ENCODE measurements around the gene SPART. TPM values are rescaled to one million over a fixed set of nuclear protein-coding genes. Genes with fewer than 3 reads are reported as not detected.

The SPART gene
- total and polyA plus RNA-seq, 2 of the 8 experiments (the other 6 are each of a cell fraction or from before 2014, with no cell fraction given): 27.2 to 74.1 TPM

DNA sequence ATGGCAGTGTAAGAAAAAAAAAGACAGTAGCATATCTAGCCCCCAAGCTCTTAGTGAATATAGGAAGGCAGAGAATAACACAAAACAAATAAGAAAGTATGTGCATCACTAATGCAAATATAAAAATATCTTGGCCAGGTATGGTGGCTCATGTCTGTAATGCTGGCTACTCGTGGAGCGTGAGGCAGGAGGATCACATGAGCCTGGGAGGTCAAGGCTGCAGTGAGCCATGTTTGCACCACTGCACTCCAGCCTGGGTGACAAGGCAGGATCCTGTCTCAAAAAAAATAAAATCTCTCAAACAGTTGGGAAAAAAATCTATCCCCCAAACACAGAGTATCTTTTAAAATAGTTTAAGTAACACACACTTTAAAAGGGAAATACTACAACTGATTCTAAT, 17.4 kb downstream of the SPART start:
- CTCF ChIA-PET (ENCODE audit: partially characterized antibody): interaction anchor here (1.2 to 1.5 kb wide), 3 partner anchors 9 to 67 kb away, joined by 3 to 5 read pairs (median 3); no protein-coding TSS in a partner anchor
- no peak overlapping the region for H3K4me3 ChIP-seq (ENCODE audit: extremely low read depth in 1 of 4, insufficient read depth in 2 of 4, low read depth in 3 of 4, low read length in 4 of 4)
- no peak for TF ChIP-seq GTF2F1 (IDR thresholded peaks at IDR 0.05; ENCODE audit: borderline replicate concordance, low read depth, low read length)
- TF ChIP-seq GABPA (IDR thresholded peaks at IDR 0.05; ENCODE audit: borderline replicate concordance, insufficient read depth, low read length): no peak

More for the DNA sequence above, 17.4 kb downstream of the SPART start:
- Histone ChIP-seq H3K9me3 (ENCODE audit: insufficient read depth in 2 of 2, low read depth in 1 of 2, low read length in 1 of 2) (no peaks in the 10 kb centered on the region), H2BK15ac (ENCODE audit: low read length) (no peak overlapping the region), H3K27me3 (replicated peaks in 1 of 4; ENCODE audit: control insufficient read depth in 3 of 4, extremely low read depth in 1 of 4, insufficient read depth in 3 of 4, low read length in 3 of 4) (no peaks in the 10 kb centered on the region), H2BK120ac (replicated peaks; ENCODE audit: low read depth, low read length) (no peak overlapping the region), H3K9ac (replicated peaks in 1 of 4; ENCODE audit: extremely low read depth in 1 of 4, low read depth in 3 of 4, low read length in 3 of 4) (no peak overlapping the region), H4K5ac (ENCODE audit: insufficient read length, low read depth, low read length) (no peak overlapping the region), H3K18ac (ENCODE audit: extremely low read depth, low read length) (no peak overlapping the region), H2BK5ac (ENCODE audit: low read depth, low read length) (no peak overlapping the region), H3K4me2 (ENCODE audit: insufficient read depth in 1 of 2, low read depth in 2 of 2, low read length in 2 of 2) (no peak overlapping the region), H3K23ac (ENCODE audit: insufficient read length) (no peak overlapping the region), H4K8ac (ENCODE audit: extremely low read depth, insufficient read depth, low read length) (no peak overlapping the region), H3K56ac (replicated peaks; ENCODE audit: insufficient read length, low read depth, low read length) (no peak overlapping the region), H3K14ac (ENCODE audit: insufficient read length) (no peak overlapping the region), H3K4ac (replicated peaks; ENCODE audit: insufficient read length, low read depth, low read length) (no peak overlapping the region), H4K20me1 (replicated peaks in 1 of 2; ENCODE audit: control insufficient read depth in 1 of 2, insufficient read depth in 2 of 2, low read length in 2 of 2) (no peaks in the 10 kb centered on the region), H4K91ac (replicated peaks; ENCODE audit: insufficient read length, low read length) (no peak overlapping the region), H3K23me2 (ENCODE audit: low read depth, low read length) (no peaks in the 10 kb centered on the region), H2BK12ac (ENCODE audit: low read depth, low read length) (no peak overlapping the region), H3K79me2 (ENCODE audit: control insufficient read depth in 1 of 2, insufficient read depth in 2 of 2, low read length in 2 of 2) (peaks cover 0 to 24% of the 10 kb centered on the region in 2 experiments; a peak in 3 of 4 replicates), H3K27ac (ENCODE audit: low read depth, low read length) (no peak overlapping the region), H3K4me1 (replicated peaks in 1 of 4; ENCODE audit: control insufficient read depth in 3 of 4, insufficient read depth in 4 of 4, low read length in 3 of 4) (peaks cover 0 to 7% (median 2%) of the 10 kb centered on the region in 4 experiments; a peak in 3 of 7 replicates), H2BK20ac (ENCODE audit: low read length) (no peak overlapping the region), H2AK5ac (ENCODE audit: low read depth, low read length) (no peak overlapping the region), H3K79me1 (ENCODE audit: low read depth, low read length) (peaks cover 2% of the 10 kb centered on the region; the same call in 1 of the 2 replicates), H2AFZ (ENCODE audit: low read length) (no peak overlapping the region), H3K36me3 (ENCODE audit: control insufficient read depth in 2 of 4, insufficient read depth in 4 of 4, low read length in 3 of 4) (peaks cover 0 to 57% (median 5%) of the 10 kb centered on the region in 4 experiments; a peak in 3 of 8 replicates)
- DNase-seq (ENCODE audit: low read depth in 1 of 2, low spot score in 2 of 2) (no peak), FAIRE-seq (no peak)
- 66% methylated on average over 2 of the region's 2 CpGs; no CpG with 5 or more reads in 1 of the 2 experiments for WGBS, 2 experiments (ENCODE audit: extremely low coverage in 1 of 2, insufficient coverage in 1 of 2, insufficient read length in 1 of 2, insufficient replicate concordance in 2 of 2, low coverage in 1 of 2, low lambda C conversion rate in 2 of 2, missing lambda C conversion rate in 1 of 2)
- POLR2A ChIA-PET (ENCODE audit: partially characterized antibody): no interaction called here

Measured in H1 (cell line).